ENCODE measurements around the gene MGMT. TPM values are rescaled to one million over a fixed set of nuclear protein-coding genes. Genes with fewer than 3 reads are reported as not detected.

MGMT gene
- polyA plus RNA-seq, 3 donors = 9.5 to 23.5 (median 17.5) TPM

DNA sequence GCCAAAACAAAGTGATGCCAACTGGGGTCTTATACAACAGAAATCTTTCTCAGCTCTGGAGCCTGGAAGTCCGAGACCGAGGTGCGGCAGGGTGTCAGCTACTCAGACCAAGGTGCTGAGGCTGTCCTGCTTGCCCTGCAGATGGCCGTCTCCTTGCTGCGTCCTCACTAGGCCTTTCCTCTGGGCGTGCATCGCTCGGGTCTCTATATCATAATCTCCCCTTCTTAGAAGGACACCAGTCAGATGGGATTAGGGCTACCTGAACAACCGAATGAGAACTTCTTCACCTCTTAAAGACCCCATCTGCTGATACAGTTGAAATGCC lies 252.3 kb downstream of the MGMT start:
- Histone ChIP-seq H3K9me3 (replicated peaks in 1 of 2; ENCODE audit: control insufficient read depth in 1 of 2, insufficient read depth in 1 of 2, low read length in 2 of 2) (peaks cover 3 to 18% of the 10 kb centered on the region in 2 donors), H4K20me1 (ENCODE audit: insufficient read depth, low read length) (no peaks in the 10 kb centered on the region), H3K27ac (ENCODE audit: low read depth in 1 of 2, low read length in 2 of 2) (no peak overlapping the region), H3K27me3 (ENCODE audit: control insufficient read depth in 2 of 2, insufficient read depth in 2 of 2, low read length in 2 of 2) (no peaks in the 10 kb centered on the region), H3K36me3 (replicated peaks in 1 of 2; ENCODE audit: control insufficient read depth in 1 of 2, insufficient read depth in 2 of 2, low read length in 2 of 2) (no peaks in the 10 kb centered on the region), H3K4me2 (replicated peaks; ENCODE audit: extremely low read depth, low read length, poor library complexity, severe bottlenecking) (no peak overlapping the region), H3K4me1 (ENCODE audit: control insufficient read depth in 1 of 2, insufficient read depth in 2 of 2, low read length in 2 of 2) (peaks cover 21 to 23% of the 10 kb centered on the region in 2 donors), H3K79me2 (ENCODE audit: insufficient read depth, low read length) (no peaks in the 10 kb centered on the region), H2AFZ (ENCODE audit: insufficient read depth, low read depth, low read length, poor library complexity, severe bottlenecking) (no peak overlapping the region), H3K9ac (ENCODE audit: insufficient read depth, low read length, poor library complexity, severe bottlenecking) (no peak overlapping the region), H3K4me3 (replicated peaks in 1 of 3; ENCODE audit: low read depth in 2 of 3, low read length in 3 of 3) (no peak overlapping the region)
- 99% methylated on average over 8 of the region's 9 CpGs for WGBS (ENCODE audit: insufficient coverage)
- Mint-ChIP-seq H3K4me1 (peaks cover 19% of the 10 kb centered on the region), H3K27ac (peak overlapping the region in 1 of 7 donors; percentile 4), H3K36me3 (peaks cover 0 to 1% of the 10 kb centered on the region in 2 donors), H3K4me3 (no peak overlapping the region), H3K27me3 (ENCODE audit: low read depth in 3 of 3) (peaks cover 0 to 2% (median 0%) of the 10 kb centered on the region in 3 donors), H3K9me3 (peaks cover 2 to 12% (median 8%) of the 10 kb centered on the region in 7 donors)
- no peak for DNase-seq
- TF ChIP-seq, protein P1, sequence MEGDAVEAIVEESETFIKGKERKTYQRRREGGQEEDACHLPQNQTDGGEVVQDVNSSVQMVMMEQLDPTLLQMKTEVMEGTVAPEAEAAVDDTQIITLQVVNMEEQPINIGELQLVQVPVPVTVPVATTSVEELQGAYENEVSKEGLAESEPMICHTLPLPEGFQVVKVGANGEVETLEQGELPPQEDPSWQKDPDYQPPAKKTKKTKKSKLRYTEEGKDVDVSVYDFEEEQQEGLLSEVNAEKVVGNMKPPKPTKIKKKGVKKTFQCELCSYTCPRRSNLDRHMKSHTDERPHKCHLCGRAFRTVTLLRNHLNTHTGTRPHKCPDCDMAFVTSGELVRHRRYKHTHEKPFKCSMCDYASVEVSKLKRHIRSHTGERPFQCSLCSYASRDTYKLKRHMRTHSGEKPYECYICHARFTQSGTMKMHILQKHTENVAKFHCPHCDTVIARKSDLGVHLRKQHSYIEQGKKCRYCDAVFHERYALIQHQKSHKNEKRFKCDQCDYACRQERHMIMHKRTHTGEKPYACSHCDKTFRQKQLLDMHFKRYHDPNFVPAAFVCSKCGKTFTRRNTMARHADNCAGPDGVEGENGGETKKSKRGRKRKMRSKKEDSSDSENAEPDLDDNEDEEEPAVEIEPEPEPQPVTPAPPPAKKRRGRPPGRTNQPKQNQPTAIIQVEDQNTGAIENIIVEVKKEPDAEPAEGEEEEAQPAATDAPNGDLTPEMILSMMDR (IDR thresholded peaks at IDR 0.05) = no peak
- intact Hi-C loops (cut with micrococcal nuclease) = no loop called here

DNA sequence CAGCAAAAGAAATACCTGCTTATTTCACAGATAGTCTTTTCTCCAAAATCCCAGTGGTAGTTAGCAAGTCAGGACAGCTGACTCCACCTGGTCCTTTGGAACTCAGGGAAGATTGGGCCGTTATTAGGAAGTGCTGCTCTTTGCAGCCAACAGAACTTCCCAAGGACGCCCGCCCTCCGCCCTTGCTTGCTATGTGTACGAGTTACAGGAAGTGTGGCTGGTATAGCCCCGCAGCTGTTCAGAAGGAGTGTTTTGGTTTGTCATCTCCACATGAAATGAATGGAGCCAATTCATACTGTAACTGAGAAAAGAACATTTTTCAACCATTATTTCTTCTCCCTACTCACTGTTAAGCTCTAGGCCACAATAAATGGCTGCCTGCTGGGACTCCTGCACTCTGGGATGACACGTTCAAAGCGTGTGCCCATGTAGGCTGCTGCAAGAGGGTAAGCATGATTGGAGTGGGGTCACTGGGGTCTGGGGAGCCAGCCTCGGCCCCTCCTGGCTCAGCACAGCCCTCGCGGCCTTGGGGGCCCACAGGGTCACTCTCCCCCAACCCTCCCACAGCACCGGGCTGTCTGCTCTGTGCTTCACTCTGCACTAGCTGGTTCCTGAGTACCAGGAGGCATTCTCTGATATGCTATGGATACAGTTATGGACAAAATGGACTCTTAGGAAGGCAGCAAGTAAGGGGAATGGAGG lies 253.0 kb downstream of the MGMT start:
- H3K36me3 ChIP-seq (replicated peaks in 1 of 2; ENCODE audit: control insufficient read depth in 1 of 2, insufficient read depth in 2 of 2, low read length in 2 of 2) = no peaks in the 10 kb centered on the region
- H3K4me2 ChIP-seq (replicated peaks; ENCODE audit: extremely low read depth, low read length, poor library complexity, severe bottlenecking) = no peak overlapping the region
- intact Hi-C loops (cut with micrococcal nuclease) = no loop called here
- Mint-ChIP-seq H3K27ac (no peak overlapping the region), H3K4me3 (no peak overlapping the region), H3K4me1 (peaks cover 16% of the 10 kb centered on the region), H3K9me3 (peaks cover 2 to 12% (median 10%) of the 10 kb centered on the region in 7 donors), H3K36me3 (peaks cover under 1 to 1% of the 10 kb centered on the region in 2 donors), H3K27me3 (ENCODE audit: low read depth in 3 of 3) (peaks cover 0 to 2% (median 0%) of the 10 kb centered on the region in 3 donors)
- no peak for DNase-seq
- H4K20me1 ChIP-seq (ENCODE audit: insufficient read depth, low read length) = no peaks in the 10 kb centered on the region
- 85% methylated on average over 5 of the region's 12 CpGs for WGBS (ENCODE audit: insufficient coverage)
- no peaks in the 10 kb centered on the region for H3K27me3 ChIP-seq (ENCODE audit: control insufficient read depth in 2 of 2, insufficient read depth in 2 of 2, low read length in 2 of 2)
- no peaks in the 10 kb centered on the region for H3K79me2 ChIP-seq (ENCODE audit: insufficient read depth, low read length)
- H3K9me3 ChIP-seq (replicated peaks in 1 of 2; ENCODE audit: control insufficient read depth in 1 of 2, insufficient read depth in 1 of 2, low read length in 2 of 2) = peaks cover 3 to 21% of the 10 kb centered on the region in 2 donors
- peaks cover 19% of the 10 kb centered on the region in 2 donors for H3K4me1 ChIP-seq (ENCODE audit: control insufficient read depth in 1 of 2, insufficient read depth in 2 of 2, low read length in 2 of 2)
- H2AFZ ChIP-seq (ENCODE audit: insufficient read depth, low read depth, low read length, poor library complexity, severe bottlenecking) = no peak overlapping the region
- H3K9ac ChIP-seq (ENCODE audit: insufficient read depth, low read length, poor library complexity, severe bottlenecking) = no peak overlapping the region
- no peak overlapping the region for H3K4me3 ChIP-seq (replicated peaks in 1 of 3; ENCODE audit: low read depth in 2 of 3, low read length in 3 of 3)
- no peak overlapping the region for H3K27ac ChIP-seq (ENCODE audit: low read depth in 1 of 2, low read length in 2 of 2)
- TF ChIP-seq, protein P1 (IDR thresholded peaks at IDR 0.05) = no peak

Data from CD14-positive monocyte (primary cell).